GM21360 (cell line): ENCODE data around the gene KRTAP27-1.

ENCODE experiments used
- ATAC-seq: cut with Tn5 transposase; IDR thresholded peaks from one replicate; pipeline ENCODE4 v1.9.1; 2021; ENCODE audit warnings: mild to moderate bottlenecking, moderate library complexity; ENCODE audit not compliant: unreplicated experiment

The KRTAP27-1 gene

DNA sequence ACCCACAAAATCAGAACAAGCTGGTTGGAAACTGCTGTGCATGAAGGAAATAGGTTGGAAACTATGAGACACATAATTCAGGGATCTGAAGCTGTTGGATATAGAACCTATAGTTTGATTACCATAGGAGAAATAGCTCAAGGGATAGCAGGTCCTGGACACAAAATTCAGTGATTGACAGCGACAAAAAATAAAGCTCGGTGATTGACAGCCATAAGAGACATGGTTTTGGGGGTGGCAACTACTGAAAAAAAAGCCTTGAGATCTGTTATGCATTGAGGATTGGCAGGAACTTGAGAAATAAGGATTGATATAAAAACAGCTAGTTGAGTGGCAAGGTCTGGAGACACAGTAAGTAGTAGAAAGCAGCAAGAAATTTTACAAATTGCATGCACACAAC is 48.3 kb downstream of the KRTAP27-1 start, which contains the start of gene KRTAP25-1:
Gene KRTAP25-1 (minus strand): TSS at position 300 of the 400 bp plus-strand sequence. CDS start 24 bp downstream, at position 276.
- ATAC-seq = no peak
